H1 (cell line): ENCODE results near the gene CMTM1. TPM values are rescaled to one million over a fixed set of nuclear protein-coding genes. Genes with fewer than 3 reads are reported as not detected.

Experiments
- BACH1 ChIP-seq: IDR thresholded peaks from 2 replicates; pipeline ENCODE4 v1.6.1; 2012; ENCODE audit warnings: low read length, improper control_type of control experiment
- JUN ChIP-seq: IDR thresholded peaks from 2 replicates; pipeline ENCODE4 v1.6.1; 2011; ENCODE audit warnings: low read depth, mild to moderate bottlenecking, improper control_type of control experiment, low read length
- POLR2A ChIP-seq, 2 experiments: IDR thresholded peaks; 1 replicate in 1 of 2; 2 replicates in 1 of 2; pipeline ENCODE4 v1.6.1; 2011; ENCODE audit warnings: low read depth in 2 of 2, low read length in 2 of 2, mild to moderate bottlenecking in 2 of 2; ENCODE audit errors: control extremely low read depth in 1 of 2
- SIRT6 ChIP-seq: IDR thresholded peaks from one replicate; pipeline ENCODE4 v1.7.1; 2012; ENCODE audit warnings: low read length, inconsistent platforms
- TCF12 ChIP-seq: IDR thresholded peaks from 2 replicates; pipeline ENCODE4 v1.6.1; 2011; ENCODE audit warnings: low read depth, mild to moderate bottlenecking, low read length
- polyA plus RNA-seq, 7 experiments: library from polyadenylated mRNA; depleted of rRNA in 3 of 7; stranded (reverse) in 5 of 7; unstranded in 2 of 7; fragments of >200 nt in 5 of 7; fragments of 200-250 nt in 2 of 7; gene quantifications; 1 replicate in 5 of 7; 2 replicates in 1 of 7; 4 replicates in 1 of 7; pipeline versions ENCODE4 v1.2.1 to v1.2.3, GENCODE V29; 2011 to 2013; ENCODE audit warnings: missing spikeins in 2 of 7, mixed read lengths in 2 of 7
- total RNA-seq: library from RNA; stranded (reverse); fragmentation: NEBNext Ultra II Directional; extraction: Animal tissue kit (Norgen Biotek cat#: 25700); gene quantifications from 2 replicates; pipeline ENCODE4 v1.2.1, GENCODE V29; 2021

Gene CMTM1
- total and polyA plus RNA-seq, 2 of the 8 experiments (the other 6 are each of a cell fraction or from before 2014, with no cell fraction given) = 1.2 to 2.0 TPM

- TF ChIP-seq SIRT6 = no peak
- TF ChIP-seq TCF12 = no peak
- TF ChIP-seq BACH1 = no peak
- TF ChIP-seq JUN = no peak
- no peak for TF ChIP-seq POLR2A (IDR thresholded peaks at IDR 0.05; ENCODE audit: control extremely low read depth in 1 of 2, low read depth in 2 of 2, low read length in 2 of 2)
Measured at GRCh38 chr16:66537236-66537635, 29.0 kb upstream of the CMTM1 start (continued).
